HepG2 (cell line): ENCODE data around the gene CDH13. TPM values are rescaled to one million over a fixed set of nuclear protein-coding genes. Genes with fewer than 3 reads are reported as not detected.

ENCODE experiments used
- ATAC-seq: fragments of 200-7000 bp; cut with Tn5 transposase; 3 replicates; pipeline ENCODE4 v1.9.1; 2020; ENCODE audit warnings: mild to moderate bottlenecking, moderate library complexity
- BruUV-seq: library from RNA; stranded (reverse); fragments of 400-500 nt; replicated peaks from 2 replicates; lab custom pipeline; 2021; lab: Mats Ljungman, UMichigan
- CTCF ChIA-PET: fragments of 300-600 bp; formaldehyde crosslinking; extraction: SDS; loops from one replicate; lab custom pipeline; 2021; ENCODE audit warnings: low total read pairs, inconsistent platforms, low intra/inter-chr PET ratio; lab: Yijun Ruan, JAX
- POLR2A ChIA-PET: fragments of 350-600 bp; sonication (Branson Sonifier 250); formaldehyde crosslinking; loops from one replicate; lab custom pipeline; 2020; ENCODE audit warnings: antibody characterized with exemption, inconsistent platforms; lab: Yijun Ruan, JAX
- DNase-seq: peaks from one replicate; pipeline ENCODE4 v3.0.0-alpha.2; 2015; ENCODE audit warnings: low spot score
- FAIRE-seq: peaks from 3 replicates; lab custom pipeline; 2011; peaks lifted over from hg19 to GRCh38; lab: Jason Lieb, UNC
- H2AFZ ChIP-seq: one replicate; pipeline ENCODE4 v1.6.1; 2011; ENCODE audit warnings: low read length, inconsistent platforms
- H3K27ac ChIP-seq: fragments of 300-600 bp; 3 replicates; pipeline ENCODE4 v1.8.0; 2011; ENCODE audit warnings: mixed run types, mild to moderate bottlenecking, mixed read lengths, low read length, inconsistent platforms; ENCODE audit not compliant: insufficient read depth; ENCODE audit errors: extremely low read length
- H3K27me3 ChIP-seq, 2 experiments: fragments of 200-600 bp in 1 of 2; 2 replicates in 1 of 2; 3 replicates in 1 of 2; pipeline versions ENCODE4 v1.6.0 to v1.8.0; 2011; ENCODE audit warnings: low read length in 2 of 2, mild to moderate bottlenecking in 2 of 2, moderate library complexity in 2 of 2, inconsistent platforms in 1 of 2; ENCODE audit not compliant: insufficient read depth in 2 of 2, control insufficient read depth in 1 of 2
- H3K36me3 ChIP-seq, 2 experiments: fragments of 200-600 bp in 1 of 2; replicated peaks in 1 of 2; 2 replicates in 1 of 2; 3 replicates in 1 of 2; pipeline versions ENCODE4 v1.5.1 to v1.8.0; 2011; ENCODE audit warnings: low read length in 2 of 2, inconsistent platforms in 1 of 2; ENCODE audit not compliant: insufficient read depth in 2 of 2, control insufficient read depth in 1 of 2
- H3K4me1 ChIP-seq: 2 replicates; pipeline ENCODE4 v1.5.1; 2012; ENCODE audit warnings: low read length, inconsistent platforms; ENCODE audit not compliant: insufficient read depth
- H3K4me2 ChIP-seq: 2 replicates; pipeline ENCODE4 v1.6.0; 2011; ENCODE audit warnings: low read depth, low read length, inconsistent platforms
- H3K4me3 ChIP-seq, 3 experiments: fragments of 200-600 bp in 1 of 3; sonication (generic), shearing (Covaris generic) in 1 of 3; replicated peaks in 1 of 3; 2 replicates each; pipeline ENCODE4 v1.5.1; 2011 to 2016; ENCODE audit warnings: low read length in 3 of 3, inconsistent platforms in 2 of 3, low read depth in 2 of 3, mild to moderate bottlenecking in 2 of 3, control low read depth in 1 of 3, mixed read lengths in 1 of 3; ENCODE audit not compliant: insufficient read depth in 1 of 3
- H3K79me2 ChIP-seq: one replicate; pipeline ENCODE4 v1.6.1; 2011; ENCODE audit warnings: low read length, inconsistent platforms; ENCODE audit not compliant: insufficient read depth
- H3K9ac ChIP-seq: 2 replicates; pipeline ENCODE4 v1.6.0; 2011; ENCODE audit warnings: mild to moderate bottlenecking, low read depth, low read length, inconsistent platforms; ENCODE audit not compliant: insufficient read depth
- H3K9me3 ChIP-seq: 2 replicates; pipeline ENCODE4 v1.5.1; 2012; ENCODE audit warnings: mild to moderate bottlenecking, low read length
- H4K20me1 ChIP-seq: 2 replicates; pipeline ENCODE4 v1.6.0; 2011; ENCODE audit warnings: inconsistent platforms, mild to moderate bottlenecking, low read length, moderate library complexity; ENCODE audit not compliant: insufficient read depth
- CBX2 ChIP-seq, 2 experiments: fragments of 200-600 bp in 1 of 2; sonication (generic); formaldehyde crosslinking in 1 of 2; IDR thresholded peaks; 2 replicates each; pipeline versions ENCODE4 v1.7.0 to v1.8.1; 2018 to 2022; ENCODE audit warnings: low read depth in 2 of 2, low read length in 1 of 2, mild to moderate bottlenecking in 1 of 2, missing genetic modification reagents in 1 of 2
- CEBPB ChIP-seq: IDR thresholded peaks from 2 replicates; pipeline ENCODE4 v1.6.1; 2011; ENCODE audit warnings: low read depth, low read length, improper control_type of control experiment, borderline replicate concordance
- RXRA ChIP-seq: sonication (generic); formaldehyde crosslinking; IDR thresholded peaks from 2 replicates; pipeline ENCODE4 v1.5.1; 2020; ENCODE audit warnings: missing genetic modification reagents
- ZNF382 ChIP-seq: sonication (generic); formaldehyde crosslinking; IDR thresholded peaks from 2 replicates; pipeline ENCODE4 v1.5.0; 2020; ENCODE audit warnings: missing genetic modification reagents, mild to moderate bottlenecking, borderline replicate concordance
- WGBS: methylation state at CpG from one replicate; pipeline ENCODE4 v1.1.6; 2017; ENCODE audit warnings: low lambda C conversion rate; 5-methylcytosine and 5-hydroxymethylcytosine counted together
- in situ Hi-C: cut with HindIII; loops from 2 replicates; pipeline ENCODE4 v1.10.0; 2017; ENCODE audit warnings: low pct_unique_long_range_greater_than_20kb; ENCODE audit not compliant: extremely low pct_ligation_motif_present
- intact Hi-C: fragments of 100-400 bp; cut with micrococcal nuclease; formaldehyde crosslinking; loops from one replicate; pipeline ENCODE4 v1.10.0; 2022; ENCODE audit not compliant: unreplicated experiment
- polyA plus RNA-seq, 8 experiments: library from polyadenylated mRNA; depleted of rRNA in 3 of 8; stranded (reverse) in 7 of 8; unstranded in 1 of 8; fragments of >200 nt; fragmentation: Illumina TruSeq in 4 of 8; extraction: Trizol in 4 of 8; gene quantifications; 2 replicates each; pipeline versions ENCODE4 v1.2.1 to v1.2.3, GENCODE V29; 2011 to 2016; ENCODE audit warnings: low read depth in 4 of 8, missing spikeins in 1 of 8, mixed read lengths in 1 of 8; ENCODE audit not compliant: insufficient read depth in 1 of 8
- total RNA-seq, 5 experiments: library from RNA; depleted of rRNA; stranded (reverse); fragments of >200 nt; fragmentation: Illumina TruSeq; extraction: Trizol; gene quantifications; 2 replicates each; pipeline ENCODE4 v1.2.3, GENCODE V29; 2016; ENCODE audit warnings: low read depth in 1 of 5

Gene CDH13
- total and polyA plus RNA-seq, 2 of the 13 experiments (the other 11 are each of a cell fraction or from before 2014, with no cell fraction given): not detected

DNA sequence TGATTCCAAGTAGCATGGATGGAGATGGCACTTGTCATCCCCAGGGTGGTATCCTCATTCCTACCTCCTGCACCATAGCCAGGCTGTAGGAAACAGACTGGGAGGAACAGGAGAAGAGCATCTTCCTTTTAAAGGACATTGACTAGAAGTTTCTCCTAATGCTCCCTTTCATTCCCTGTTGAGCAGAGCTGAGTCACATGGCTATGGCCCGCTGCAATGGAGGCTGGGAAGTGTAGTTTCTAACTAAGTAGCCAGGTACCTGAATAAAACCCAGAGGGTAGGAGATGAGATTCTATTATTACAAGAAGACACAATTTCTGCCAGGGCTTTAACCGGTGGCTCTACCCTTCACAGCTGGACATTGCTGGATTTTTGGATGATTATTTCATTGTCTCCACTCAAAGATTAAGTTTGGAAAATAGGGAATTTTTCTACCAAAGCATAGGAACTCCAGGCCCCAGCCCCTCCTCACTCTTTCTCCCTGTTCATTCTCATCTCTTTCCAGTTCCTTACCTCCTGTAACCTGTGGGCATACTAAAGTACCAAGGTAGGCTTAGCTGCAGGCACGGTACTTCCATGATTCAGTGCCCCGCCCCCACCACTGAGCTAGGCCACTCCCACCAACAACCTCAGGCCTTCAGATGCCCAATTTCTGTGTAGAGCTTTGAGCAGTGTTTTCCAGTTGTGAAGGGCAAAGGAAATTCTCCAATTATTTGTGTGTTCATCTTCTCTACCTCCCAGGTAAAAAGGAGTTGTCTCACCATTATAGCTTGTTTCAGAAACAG, 378.3 kb downstream of the CDH13 start:
- no peaks in the 10 kb centered on the region for H3K36me3 ChIP-seq
- no peaks in the 10 kb centered on the region for H4K20me1 ChIP-seq
- FAIRE-seq (no peak), ATAC-seq (no peak), DNase-seq (no peak)
- intact Hi-C loops: no loop called here
- POLR2A ChIA-PET: no interaction called here
- H3K9me3 ChIP-seq: peaks cover 57% of the 10 kb centered on the region
- in situ Hi-C loops: no loop called here
- no TSS peak for BruUV-seq
- no peak overlapping the region for H3K9ac ChIP-seq
- no peaks in the 10 kb centered on the region for H3K27me3 ChIP-seq
- CTCF ChIA-PET: no interaction called here
- H3K4me3 ChIP-seq: no peak overlapping the region
- WGBS: 13% methylated on average over 4 of the region's 4 CpGs
- no peaks in the 10 kb centered on the region for H3K79me2 ChIP-seq
- H3K4me2 ChIP-seq: no peak overlapping the region
- H2AFZ ChIP-seq: no peak overlapping the region
- no peak overlapping the region for H3K27ac ChIP-seq
- no peaks in the 10 kb centered on the region for H3K4me1 ChIP-seq
- TF ChIP-seq ZNF382 (CRISPR knock-in tag): no peak
- TF ChIP-seq, all 625 proteins: peak for 0

DNA sequence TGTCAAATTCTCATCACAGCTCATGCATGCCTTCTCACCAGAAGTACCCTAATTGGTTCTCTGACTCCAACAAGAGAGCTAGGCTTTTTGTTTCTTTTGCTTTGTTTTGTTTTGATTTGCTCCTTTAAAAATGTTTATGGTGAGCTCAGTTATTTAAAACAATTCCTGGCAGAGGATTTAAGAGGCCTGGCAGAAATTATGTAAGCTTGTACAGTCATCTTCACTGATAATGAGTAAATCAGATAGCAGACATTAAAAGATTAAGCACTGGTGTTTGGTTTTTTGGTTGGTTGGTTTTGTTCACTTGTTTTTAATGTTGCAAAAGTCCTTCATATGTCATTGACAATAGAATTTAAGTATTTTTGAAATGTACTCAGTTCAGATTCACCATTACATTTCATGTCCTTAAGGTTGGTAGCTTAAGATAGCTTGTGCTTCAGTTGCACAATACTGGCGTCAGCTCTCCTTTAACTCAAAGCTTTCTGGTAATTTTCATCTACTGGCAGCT, 378.9 kb downstream of the CDH13 start:
- TF ChIP-seq RXRA (CRISPR knock-in tag) (no peak), CBX2 (IDR thresholded peaks at IDR 0.05; ENCODE audit: low read depth, low read length) (no peak), CBX2 (CRISPR knock-in tag; IDR thresholded peaks at IDR 0.05; ENCODE audit: low read depth) (no peak), CEBPB (peak; percentile 18; the same call in 1 of the 2 replicates)
- no peaks in the 10 kb centered on the region for H4K20me1 ChIP-seq
- no peak for FAIRE-seq
- in situ Hi-C loops: no loop called here
- no peaks in the 10 kb centered on the region for H3K36me3 ChIP-seq
- peaks cover 57% of the 10 kb centered on the region for H3K9me3 ChIP-seq
- H3K79me2 ChIP-seq: no peaks in the 10 kb centered on the region
- DNase-seq: no peak
- ChIA-PET CTCF (no interaction called here), POLR2A (no interaction called here)
- ATAC-seq: no peak
- no peaks in the 10 kb centered on the region for H3K4me1 ChIP-seq
- no peak overlapping the region for H3K9ac ChIP-seq
- 3% methylated on average over 1 of the region's 1 CpG for WGBS
- H2AFZ ChIP-seq: no peak overlapping the region
- no peak overlapping the region for H3K4me3 ChIP-seq
- H3K27ac ChIP-seq: no peak overlapping the region
- H3K27me3 ChIP-seq: no peaks in the 10 kb centered on the region
- no peak overlapping the region for H3K4me2 ChIP-seq
- no TSS peak for BruUV-seq
- intact Hi-C loops: no loop called here
